Measurements from ENCODE around the gene XPC.

Gene XPC

GRCh38 chr3:14129296-14129695, 49.1 kb downstream of the XPC start:
- Histone ChIP-seq H3K4me3 (ENCODE audit: low read length) (no peak overlapping the region), H3K9ac (ENCODE audit: low read length) (no peak overlapping the region), H3K27me3 (ENCODE audit: low read depth, low read length) (no peaks in the 10 kb centered on the region), H3K36me3 (replicated peaks; ENCODE audit: low read depth, low read length) (peaks cover 72% of the 10 kb centered on the region), H3K4me1 (ENCODE audit: low read length) (peaks cover 11% of the 10 kb centered on the region), H4K20me1 (ENCODE audit: insufficient read depth, low read length) (peaks cover 17% of the 10 kb centered on the region; the same call in 1 of the 2 replicates), H3K27ac (ENCODE audit: low read length) (no peak overlapping the region), H2AFZ (ENCODE audit: low read depth, low read length) (no peak overlapping the region), H3K79me2 (ENCODE audit: low read length) (peaks cover 49% of the 10 kb centered on the region), H3K4me2 (ENCODE audit: low read length) (no peak overlapping the region), H3K9me3 (ENCODE audit: insufficient read depth, low read length) (no peaks in the 10 kb centered on the region)
- no peak for TF ChIP-seq EZH2phosphoT487 (IDR thresholded peaks at IDR 0.05; ENCODE audit: low read depth)
- TF ChIP-seq, protein P1, sequence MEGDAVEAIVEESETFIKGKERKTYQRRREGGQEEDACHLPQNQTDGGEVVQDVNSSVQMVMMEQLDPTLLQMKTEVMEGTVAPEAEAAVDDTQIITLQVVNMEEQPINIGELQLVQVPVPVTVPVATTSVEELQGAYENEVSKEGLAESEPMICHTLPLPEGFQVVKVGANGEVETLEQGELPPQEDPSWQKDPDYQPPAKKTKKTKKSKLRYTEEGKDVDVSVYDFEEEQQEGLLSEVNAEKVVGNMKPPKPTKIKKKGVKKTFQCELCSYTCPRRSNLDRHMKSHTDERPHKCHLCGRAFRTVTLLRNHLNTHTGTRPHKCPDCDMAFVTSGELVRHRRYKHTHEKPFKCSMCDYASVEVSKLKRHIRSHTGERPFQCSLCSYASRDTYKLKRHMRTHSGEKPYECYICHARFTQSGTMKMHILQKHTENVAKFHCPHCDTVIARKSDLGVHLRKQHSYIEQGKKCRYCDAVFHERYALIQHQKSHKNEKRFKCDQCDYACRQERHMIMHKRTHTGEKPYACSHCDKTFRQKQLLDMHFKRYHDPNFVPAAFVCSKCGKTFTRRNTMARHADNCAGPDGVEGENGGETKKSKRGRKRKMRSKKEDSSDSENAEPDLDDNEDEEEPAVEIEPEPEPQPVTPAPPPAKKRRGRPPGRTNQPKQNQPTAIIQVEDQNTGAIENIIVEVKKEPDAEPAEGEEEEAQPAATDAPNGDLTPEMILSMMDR (IDR thresholded peaks at IDR 0.05; ENCODE audit: low read depth, low read length), result no peak

DNA sequence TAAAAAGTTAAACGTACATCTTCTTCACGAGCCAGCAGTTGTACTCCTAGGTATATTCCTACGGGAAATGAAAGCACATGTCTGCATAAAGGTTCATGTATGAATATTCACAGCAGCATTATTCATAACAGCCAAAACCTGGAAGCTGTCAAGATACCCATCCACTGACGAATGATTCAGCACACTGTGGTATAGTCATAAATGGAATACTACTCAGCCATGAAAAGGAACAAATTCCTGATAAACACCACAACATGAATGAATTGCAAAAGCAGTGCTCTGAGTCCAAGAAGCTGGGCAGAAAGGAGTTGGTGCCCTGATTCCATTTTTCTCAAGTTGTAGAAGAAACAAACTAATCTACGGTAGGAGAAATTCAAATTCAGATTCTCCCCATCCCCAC, 49.7 kb downstream of the XPC start:
- Histone ChIP-seq H3K9ac (ENCODE audit: low read length) (no peak overlapping the region), H3K27me3 (ENCODE audit: low read depth, low read length) (no peaks in the 10 kb centered on the region), H2AFZ (ENCODE audit: low read depth, low read length) (no peak overlapping the region), H4K20me1 (ENCODE audit: insufficient read depth, low read length) (peaks cover 17% of the 10 kb centered on the region; the same call in 1 of the 2 replicates), H3K9me3 (ENCODE audit: insufficient read depth, low read length) (no peaks in the 10 kb centered on the region), H3K4me3 (ENCODE audit: low read length) (no peak overlapping the region), H3K4me2 (ENCODE audit: low read length) (no peak overlapping the region), H3K36me3 (replicated peaks; ENCODE audit: low read depth, low read length) (peaks cover 66% of the 10 kb centered on the region), H3K27ac (ENCODE audit: low read length) (no peak overlapping the region), H3K4me1 (ENCODE audit: low read length) (peaks cover 11% of the 10 kb centered on the region), H3K79me2 (ENCODE audit: low read length) (peaks cover 55% of the 10 kb centered on the region)
- TF ChIP-seq, protein P1 (IDR thresholded peaks at IDR 0.05; ENCODE audit: low read depth, low read length), result no peak
- no peak for TF ChIP-seq EZH2phosphoT487 (IDR thresholded peaks at IDR 0.05; ENCODE audit: low read depth)

DNA sequence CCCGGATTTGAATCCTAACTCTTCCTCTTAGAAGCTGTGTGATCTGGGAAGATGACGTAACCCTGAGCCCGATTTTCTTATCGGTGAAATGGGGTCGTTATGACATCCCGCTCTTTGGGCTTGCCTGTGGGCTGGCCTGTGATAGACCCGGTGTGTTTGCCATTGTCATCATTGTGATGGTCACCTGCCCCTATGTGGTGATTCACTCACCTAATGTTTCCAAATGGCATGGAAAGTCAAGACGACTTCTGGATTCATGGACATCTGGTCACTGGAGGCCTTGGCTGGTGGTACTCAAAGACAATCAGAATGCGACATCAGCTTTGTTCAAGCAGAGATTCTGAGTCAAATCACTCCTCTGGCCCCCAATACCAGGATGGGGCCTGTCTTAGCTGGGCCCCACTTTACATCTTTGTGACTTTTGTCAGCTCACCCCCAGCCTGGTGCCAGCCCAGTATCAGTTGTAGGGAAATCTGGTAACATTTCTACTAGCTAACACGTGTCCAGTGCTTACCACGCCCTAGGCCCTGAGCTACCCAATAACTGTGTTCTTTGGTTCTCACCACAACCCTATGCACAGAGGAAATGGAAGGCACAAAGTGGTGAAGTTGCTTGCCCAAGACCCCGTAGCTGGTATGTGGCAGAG, 50.8 kb downstream of the XPC start:
- no peak overlapping the region for H2AFZ ChIP-seq (ENCODE audit: low read depth, low read length)
- peaks cover 21% of the 10 kb centered on the region for H3K4me1 ChIP-seq (ENCODE audit: low read length)
- H3K79me2 ChIP-seq (ENCODE audit: low read length), result peaks cover 66% of the 10 kb centered on the region
- H3K27ac ChIP-seq (ENCODE audit: low read length), result no peak overlapping the region
- no peaks in the 10 kb centered on the region for H3K9me3 ChIP-seq (ENCODE audit: insufficient read depth, low read length)
- no peak for TF ChIP-seq EZH2phosphoT487 (IDR thresholded peaks at IDR 0.05; ENCODE audit: low read depth)
- TF ChIP-seq, protein P1 (IDR thresholded peaks at IDR 0.05; ENCODE audit: low read depth, low read length), result no peak
- H3K27me3 ChIP-seq (ENCODE audit: low read depth, low read length), result no peaks in the 10 kb centered on the region
- peaks cover 17% of the 10 kb centered on the region; the same call in 1 of the 2 replicates for H4K20me1 ChIP-seq (ENCODE audit: insufficient read depth, low read length)
- H3K36me3 ChIP-seq (replicated peaks; ENCODE audit: low read depth, low read length), result peaks cover 63% of the 10 kb centered on the region
- no peak overlapping the region for H3K4me2 ChIP-seq (ENCODE audit: low read length)
- no peak overlapping the region for H3K4me3 ChIP-seq (ENCODE audit: low read length)
- H3K9ac ChIP-seq (ENCODE audit: low read length), result no peak overlapping the region

DNA sequence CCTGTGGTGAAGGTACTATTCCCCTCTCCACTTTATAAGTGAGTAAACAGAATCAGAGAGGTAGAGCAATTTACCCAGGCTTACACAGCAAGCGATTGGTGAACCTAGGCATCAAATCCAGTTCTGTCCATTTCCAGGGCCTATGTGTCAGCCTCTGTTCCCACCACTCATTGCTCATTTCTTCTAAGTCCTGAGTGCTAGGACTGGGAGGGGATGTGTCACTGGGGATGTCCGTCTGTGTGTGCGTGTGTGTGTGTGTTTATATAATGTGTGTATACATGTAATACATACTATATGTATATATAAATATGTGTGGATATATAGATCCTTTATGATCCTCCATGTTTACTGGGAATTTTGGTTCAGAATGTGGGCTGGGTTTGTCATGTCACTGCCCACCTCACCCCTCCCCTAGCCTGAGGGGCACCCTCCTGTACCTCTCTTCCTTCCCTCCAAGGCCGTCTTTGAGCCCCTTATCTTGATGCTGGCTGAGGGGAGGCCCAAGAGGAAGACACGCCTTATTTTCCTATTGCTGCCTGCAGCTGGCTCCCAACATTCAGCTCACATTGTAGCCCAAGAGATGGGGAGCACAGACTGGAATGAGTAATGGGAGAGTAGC, 51.4 kb downstream of the XPC start:
- H3K4me2 ChIP-seq (ENCODE audit: low read length), result peak overlapping the region; percentile 94
- H3K27ac ChIP-seq (ENCODE audit: low read length), result no peak overlapping the region
- no peak for TF ChIP-seq EZH2phosphoT487 (IDR thresholded peaks at IDR 0.05; ENCODE audit: low read depth)
- TF ChIP-seq, protein P1 (IDR thresholded peaks at IDR 0.05; ENCODE audit: low read depth, low read length), result no peak
- no peak overlapping the region for H2AFZ ChIP-seq (ENCODE audit: low read depth, low read length)
- peaks cover 25% of the 10 kb centered on the region for H3K4me1 ChIP-seq (ENCODE audit: low read length)
- 0 out of 2 replicates have a peak overlapping the region, but pooled peaks have one; percentile 96 for H3K9ac ChIP-seq (ENCODE audit: low read length)
- peak overlapping the region; percentile 81; the same call in 1 of the 2 replicates for H3K4me3 ChIP-seq (ENCODE audit: low read length)
- H4K20me1 ChIP-seq (ENCODE audit: insufficient read depth, low read length), result peaks cover 17% of the 10 kb centered on the region; the same call in 1 of the 2 replicates
- H3K9me3 ChIP-seq (ENCODE audit: insufficient read depth, low read length), result no peaks in the 10 kb centered on the region
- peaks cover 72% of the 10 kb centered on the region for H3K79me2 ChIP-seq (ENCODE audit: low read length)
- H3K27me3 ChIP-seq (ENCODE audit: low read depth, low read length), result no peaks in the 10 kb centered on the region
- H3K36me3 ChIP-seq (replicated peaks; ENCODE audit: low read depth, low read length), result peaks cover 63% of the 10 kb centered on the region

All from OCI-LY3 (cell line).